Activated CD8-positive, alpha-beta T cell treated with anti-CD3 and anti-CD28 coated beads for 36 hours (primary cell): ENCODE data around the gene DYNC1LI1. TPM values are rescaled to one million over a fixed set of nuclear protein-coding genes. Genes with fewer than 3 reads are reported as not detected.

Experiments used
- ATAC-seq: fragments of 200-7000 bp; cut with Tn5 transposase; one replicate; pipeline ENCODE4 v1.10.0; 2021; ENCODE audit warnings: mild to moderate bottlenecking, moderate library complexity
- CTCF ChIA-PET: fragments of 350-600 bp; sonication (Branson Sonifier 250); formaldehyde crosslinking; loops from one replicate; lab custom pipeline; 2021; ENCODE audit warnings: antibody characterized with exemption; lab: Charles Lee
- POLR2A ChIA-PET: fragments of 350-600 bp; sonication (Branson Sonifier 250); formaldehyde crosslinking; loops from one replicate; lab custom pipeline; 2021; ENCODE audit warnings: antibody characterized with exemption; lab: Charles Lee
- DNase-seq: peaks from one replicate; pipeline ENCODE4 v3.0.0-alpha.2; 2020
- H3K27ac Mint-ChIP-seq: one replicate; pipeline ENCODE4 v1.8.0; 2021; ENCODE audit warnings: mild to moderate bottlenecking, mixed read lengths
- H3K27me3 Mint-ChIP-seq: one replicate; pipeline ENCODE4 v1.8.0; 2021; ENCODE audit warnings: mixed read lengths
- H3K36me3 Mint-ChIP-seq: one replicate; pipeline ENCODE4 v1.8.0; 2021; ENCODE audit warnings: low read depth, mixed read lengths
- H3K4me1 Mint-ChIP-seq: one replicate; pipeline ENCODE4 v1.8.0; 2021; ENCODE audit warnings: low read depth, mixed read lengths
- H3K4me3 Mint-ChIP-seq: one replicate; pipeline ENCODE4 v1.8.0; 2021; ENCODE audit warnings: mild to moderate bottlenecking, moderate library complexity, mixed read lengths
- H3K9me3 Mint-ChIP-seq: one replicate; pipeline ENCODE4 v1.8.0; 2021; ENCODE audit warnings: mixed read lengths
- intact Hi-C: fragments of 100-400 bp; cut with micrococcal nuclease; formaldehyde crosslinking; loops from one replicate; pipeline ENCODE4 v1.10.0; 2022
- total RNA-seq, 2 experiments: library from RNA; stranded (reverse); gene quantifications; one replicate each; pipeline ENCODE4 v1.2.3, GENCODE V29; 2021
- TF ChIP-seq, protein P1 (sequence below): fragments of 200-600 bp; IDR thresholded peaks from one replicate; pipeline ENCODE4 v1.8.0; 2022; ENCODE audit warnings: antibody characterized with exemption, mild to moderate bottlenecking

Gene DYNC1LI1
- total RNA-seq, 2 experiments from 2014 or later = 31.0 to 31.8 TPM

DNA sequence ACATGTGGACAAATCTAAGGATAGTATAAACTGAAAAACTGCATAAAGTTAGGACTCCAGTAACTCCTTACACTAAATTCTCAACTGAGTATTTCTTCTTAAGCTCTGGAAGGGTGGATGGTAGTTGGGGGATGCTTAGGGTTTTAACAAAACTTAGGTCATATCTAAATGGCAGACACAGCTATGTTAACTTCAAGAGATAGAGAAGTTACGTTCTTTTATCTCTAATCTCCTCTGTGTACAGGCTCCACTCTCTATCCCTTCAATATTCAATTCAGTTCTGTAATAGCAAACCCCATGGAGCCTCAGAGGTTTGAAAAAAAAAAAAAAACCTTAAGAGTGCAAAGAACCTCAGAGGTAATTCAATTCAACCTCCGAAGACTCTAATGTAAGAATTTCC lies 71.1 kb downstream of the DYNC1LI1 start:
- CTCF ChIA-PET = interaction anchor here (0.7 to 2.4 kb wide), 2 partner anchors 31 to 124 kb away, joined by 3 to 7 read pairs; no protein-coding TSS in a partner anchor
- peaks cover 17% of the 10 kb centered on the region for H3K36me3 Mint-ChIP-seq
- no peaks in the 10 kb centered on the region for H3K9me3 Mint-ChIP-seq
- TF ChIP-seq, protein P1, sequence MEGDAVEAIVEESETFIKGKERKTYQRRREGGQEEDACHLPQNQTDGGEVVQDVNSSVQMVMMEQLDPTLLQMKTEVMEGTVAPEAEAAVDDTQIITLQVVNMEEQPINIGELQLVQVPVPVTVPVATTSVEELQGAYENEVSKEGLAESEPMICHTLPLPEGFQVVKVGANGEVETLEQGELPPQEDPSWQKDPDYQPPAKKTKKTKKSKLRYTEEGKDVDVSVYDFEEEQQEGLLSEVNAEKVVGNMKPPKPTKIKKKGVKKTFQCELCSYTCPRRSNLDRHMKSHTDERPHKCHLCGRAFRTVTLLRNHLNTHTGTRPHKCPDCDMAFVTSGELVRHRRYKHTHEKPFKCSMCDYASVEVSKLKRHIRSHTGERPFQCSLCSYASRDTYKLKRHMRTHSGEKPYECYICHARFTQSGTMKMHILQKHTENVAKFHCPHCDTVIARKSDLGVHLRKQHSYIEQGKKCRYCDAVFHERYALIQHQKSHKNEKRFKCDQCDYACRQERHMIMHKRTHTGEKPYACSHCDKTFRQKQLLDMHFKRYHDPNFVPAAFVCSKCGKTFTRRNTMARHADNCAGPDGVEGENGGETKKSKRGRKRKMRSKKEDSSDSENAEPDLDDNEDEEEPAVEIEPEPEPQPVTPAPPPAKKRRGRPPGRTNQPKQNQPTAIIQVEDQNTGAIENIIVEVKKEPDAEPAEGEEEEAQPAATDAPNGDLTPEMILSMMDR = no peak
- H3K27me3 Mint-ChIP-seq = no peaks in the 10 kb centered on the region
- H3K27ac Mint-ChIP-seq = peak overlapping the region; percentile 0
- POLR2A ChIA-PET = interaction anchor here (0.9 kb wide), 1 partner anchor 30 kb away, joined by 3 read pairs; no protein-coding TSS in a partner anchor
- intact Hi-C loops = no loop called here
- no peak for ATAC-seq
- no peak overlapping the region for H3K4me3 Mint-ChIP-seq
- DNase-seq = no peak
- H3K4me1 Mint-ChIP-seq = peaks cover 36% of the 10 kb centered on the region

DNA sequence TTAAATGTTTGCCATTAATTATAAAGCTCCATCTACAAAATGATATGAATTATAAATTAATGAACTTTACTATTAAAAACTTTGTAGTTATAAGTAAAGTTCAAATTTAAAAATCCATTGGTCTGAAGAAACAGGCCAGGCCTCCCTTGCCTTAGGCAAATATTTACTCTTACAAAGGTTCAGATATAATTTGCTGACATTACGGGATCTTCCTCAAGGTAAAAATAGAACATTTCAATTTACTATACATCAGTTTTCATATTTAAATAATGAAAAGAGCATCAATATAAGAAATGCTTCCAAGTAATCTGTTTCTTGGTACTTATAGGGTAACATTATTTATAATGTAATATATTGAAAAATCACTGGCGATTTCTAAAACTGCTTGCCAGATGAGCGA lies 71.7 kb downstream of the DYNC1LI1 start:
- H3K27ac Mint-ChIP-seq = no peak overlapping the region
- intact Hi-C loops = no loop called here
- TF ChIP-seq, protein P1 = no peak
- ChIA-PET POLR2A (interaction anchor here (0.9 kb wide), 1 partner anchor 29 kb away, joined by 3 read pairs; no protein-coding TSS in a partner anchor), CTCF (interaction anchor here (2.4 kb wide), 1 partner anchor 31 kb away, joined by 7 read pairs; no protein-coding TSS in a partner anchor)
- peaks cover 17% of the 10 kb centered on the region for H3K36me3 Mint-ChIP-seq
- no peaks in the 10 kb centered on the region for H3K9me3 Mint-ChIP-seq
- DNase-seq = no peak
- H3K4me3 Mint-ChIP-seq = no peak overlapping the region
- H3K27me3 Mint-ChIP-seq = no peaks in the 10 kb centered on the region
- ATAC-seq = no peak
- peaks cover 36% of the 10 kb centered on the region for H3K4me1 Mint-ChIP-seq

DNA sequence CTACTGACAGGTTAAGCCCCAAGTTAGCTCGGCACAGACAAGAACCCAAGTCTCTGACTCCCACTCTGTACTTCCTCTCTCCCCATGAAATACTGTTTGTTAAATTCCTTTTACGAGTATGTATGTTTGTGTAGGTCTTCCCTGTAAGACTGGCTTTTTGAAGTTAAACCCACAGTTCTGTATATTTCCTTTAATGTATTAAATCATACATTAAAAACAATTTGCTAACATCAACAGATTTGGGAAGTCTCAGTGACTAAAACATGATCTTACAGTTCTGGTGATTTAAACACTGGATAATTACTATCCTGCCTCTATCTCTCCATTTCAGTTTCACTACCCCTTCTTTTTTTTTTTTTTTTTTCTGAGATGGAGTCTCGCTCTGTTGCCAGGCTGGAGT lies 72.4 kb downstream of the DYNC1LI1 start:
- H3K27ac Mint-ChIP-seq = peak overlapping the region; percentile 20
- no peaks in the 10 kb centered on the region for H3K27me3 Mint-ChIP-seq
- TF ChIP-seq, protein P1 = no peak
- no peaks in the 10 kb centered on the region for H3K9me3 Mint-ChIP-seq
- H3K4me3 Mint-ChIP-seq = no peak overlapping the region
- peaks cover 17% of the 10 kb centered on the region for H3K36me3 Mint-ChIP-seq
- H3K4me1 Mint-ChIP-seq = peaks cover 34% of the 10 kb centered on the region
- intact Hi-C loops = no loop called here
- no peak for ATAC-seq
- POLR2A ChIA-PET = no interaction called here
- CTCF ChIA-PET = interaction anchor here (0.6 to 2.4 kb wide), 6 partner anchors 12 to 100 kb away, joined by 3 to 7 read pairs (median 4); no protein-coding TSS in a partner anchor
- no peak for DNase-seq

DNA sequence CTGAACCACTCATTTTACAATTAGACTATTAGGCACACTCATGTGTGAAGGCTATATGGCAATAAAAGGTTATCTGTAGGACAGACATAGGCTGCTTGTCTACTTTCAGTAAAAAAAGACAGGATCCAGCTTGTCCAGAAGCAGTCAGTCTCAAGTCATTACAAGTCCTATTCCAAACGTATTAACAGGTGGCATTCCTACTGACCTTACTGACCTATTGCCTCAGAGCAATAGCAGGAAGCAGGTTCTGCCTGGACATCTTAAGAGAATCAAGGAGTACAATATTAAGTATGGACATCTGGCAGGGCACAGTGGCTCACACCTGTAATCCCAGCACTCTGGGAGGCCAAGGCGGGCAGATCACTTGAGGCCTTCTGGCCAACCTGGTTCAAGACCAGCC lies 75.0 kb downstream of the DYNC1LI1 start:
- peaks cover 22% of the 10 kb centered on the region for H3K4me1 Mint-ChIP-seq
- TF ChIP-seq, protein P1 = no peak
- POLR2A ChIA-PET = no interaction called here
- no peaks in the 10 kb centered on the region for H3K9me3 Mint-ChIP-seq
- H3K27ac Mint-ChIP-seq = no peak overlapping the region
- intact Hi-C loops = no loop called here
- no peaks in the 10 kb centered on the region for H3K27me3 Mint-ChIP-seq
- no peak for ATAC-seq
- no peak for DNase-seq
- CTCF ChIA-PET = no interaction called here
- no peak overlapping the region for H3K4me3 Mint-ChIP-seq
- peaks cover 15% of the 10 kb centered on the region for H3K36me3 Mint-ChIP-seq

DNA sequence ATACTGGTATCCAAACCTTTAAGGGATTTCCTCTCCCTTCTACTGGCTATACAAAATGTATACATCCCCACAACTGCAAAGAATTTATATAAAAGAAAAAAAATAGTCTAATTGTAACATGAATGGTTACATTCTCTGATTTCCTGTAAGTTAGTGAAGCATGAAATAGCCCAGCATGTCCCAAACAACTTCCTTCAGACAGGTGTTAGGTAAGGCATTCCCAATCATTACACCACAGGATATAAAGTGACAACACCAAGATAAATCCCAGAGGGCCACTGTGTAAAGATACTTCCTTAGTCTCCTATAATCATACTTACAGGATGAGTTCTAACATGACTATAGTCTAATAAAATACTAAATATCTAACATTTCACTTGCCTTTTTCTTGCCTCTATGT lies 75.6 kb downstream of the DYNC1LI1 start:
- TF ChIP-seq, protein P1 = no peak
- H3K4me1 Mint-ChIP-seq = peaks cover 18% of the 10 kb centered on the region
- peaks cover 15% of the 10 kb centered on the region for H3K36me3 Mint-ChIP-seq
- intact Hi-C loops = no loop called here
- H3K27ac Mint-ChIP-seq = no peak overlapping the region
- ATAC-seq (no peak), DNase-seq (no peak)
- ChIA-PET POLR2A (no interaction called here), CTCF (no interaction called here)
- H3K9me3 Mint-ChIP-seq = no peaks in the 10 kb centered on the region
- no peak overlapping the region for H3K4me3 Mint-ChIP-seq
- no peaks in the 10 kb centered on the region for H3K27me3 Mint-ChIP-seq
